ENCODE measurements around the gene OSBPL5. TPM values are rescaled to one million over a fixed set of nuclear protein-coding genes. Genes with fewer than 3 reads are reported as not detected.
A peak's percentile ranks its signal among the peaks of the same experiment; 100 is the strongest.

The OSBPL5 gene
- total and polyA plus RNA-seq, 10 donors = 5.1 to 91.2 (median 51.0) TPM

DNA sequence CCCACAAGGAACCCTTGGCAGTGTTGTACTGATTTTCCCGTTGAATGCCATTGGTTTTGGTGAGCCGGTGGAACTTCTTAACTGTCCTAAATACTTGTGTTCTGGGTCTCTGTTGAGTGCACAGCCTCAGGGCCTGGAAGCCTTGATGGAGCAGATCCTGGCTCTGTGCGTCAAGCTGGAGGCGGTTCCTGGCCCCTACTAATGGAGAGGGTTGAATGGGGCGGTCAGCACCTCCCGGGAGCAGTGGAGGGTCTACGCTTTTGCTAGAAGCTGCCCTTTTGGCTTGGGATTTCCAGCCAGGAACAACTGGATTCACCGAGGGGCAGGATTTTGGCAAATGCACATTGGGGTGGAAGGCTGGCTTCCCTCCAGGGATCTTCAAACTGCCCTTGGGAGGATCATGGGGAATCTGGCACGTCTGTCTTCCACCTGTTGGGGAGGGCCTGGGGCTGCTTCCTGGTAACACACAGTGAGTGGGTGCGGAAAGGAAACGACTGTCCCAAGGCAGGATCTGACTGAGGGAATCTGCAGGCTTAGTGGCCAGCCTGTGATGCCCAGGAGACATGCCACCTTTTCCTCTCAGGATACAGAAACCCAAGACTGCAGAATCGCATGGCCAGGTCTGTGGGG, 6.9 kb upstream of the OSBPL5 start:
- DNase-seq = peak; percentile 58
- H3K27me3 ChIP-seq (replicated peaks in 1 of 7) = peaks cover 0 to 46% (median 0%) of the 10 kb centered on the region in 7 donors
- H3K9me3 ChIP-seq = peaks cover 0 to 16% (median 13%) of the 10 kb centered on the region in 8 donors
- peaks cover 0 to 28% (median 13%) of the 10 kb centered on the region in 6 donors for H3K4me1 ChIP-seq
- peak overlapping the region in 2 of 8 donors; percentile 22 to 26 for H3K27ac ChIP-seq
- H3K36me3 ChIP-seq = no peaks in the 10 kb centered on the region
- intact Hi-C loops (cut with DNase I; ENCODE audit: low total_unique reads) = no loop called here
- WGBS, 5 donors = 66 to 77% (median 73%) methylated on average over 12 of the region's 12 CpGs
- H3K4me3 ChIP-seq = no peak overlapping the region
- TF ChIP-seq, protein P1, sequence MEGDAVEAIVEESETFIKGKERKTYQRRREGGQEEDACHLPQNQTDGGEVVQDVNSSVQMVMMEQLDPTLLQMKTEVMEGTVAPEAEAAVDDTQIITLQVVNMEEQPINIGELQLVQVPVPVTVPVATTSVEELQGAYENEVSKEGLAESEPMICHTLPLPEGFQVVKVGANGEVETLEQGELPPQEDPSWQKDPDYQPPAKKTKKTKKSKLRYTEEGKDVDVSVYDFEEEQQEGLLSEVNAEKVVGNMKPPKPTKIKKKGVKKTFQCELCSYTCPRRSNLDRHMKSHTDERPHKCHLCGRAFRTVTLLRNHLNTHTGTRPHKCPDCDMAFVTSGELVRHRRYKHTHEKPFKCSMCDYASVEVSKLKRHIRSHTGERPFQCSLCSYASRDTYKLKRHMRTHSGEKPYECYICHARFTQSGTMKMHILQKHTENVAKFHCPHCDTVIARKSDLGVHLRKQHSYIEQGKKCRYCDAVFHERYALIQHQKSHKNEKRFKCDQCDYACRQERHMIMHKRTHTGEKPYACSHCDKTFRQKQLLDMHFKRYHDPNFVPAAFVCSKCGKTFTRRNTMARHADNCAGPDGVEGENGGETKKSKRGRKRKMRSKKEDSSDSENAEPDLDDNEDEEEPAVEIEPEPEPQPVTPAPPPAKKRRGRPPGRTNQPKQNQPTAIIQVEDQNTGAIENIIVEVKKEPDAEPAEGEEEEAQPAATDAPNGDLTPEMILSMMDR (IDR thresholded peaks at IDR 0.05 in 8 of 11, conservative IDR thresholded peaks at IDR 0.05 in 3 of 11) = no peak
- TF ChIP-seq POLR2AphosphoS5 (IDR thresholded peaks at IDR 0.05) = peak in 1 of 3 donors; percentile 46

DNA sequence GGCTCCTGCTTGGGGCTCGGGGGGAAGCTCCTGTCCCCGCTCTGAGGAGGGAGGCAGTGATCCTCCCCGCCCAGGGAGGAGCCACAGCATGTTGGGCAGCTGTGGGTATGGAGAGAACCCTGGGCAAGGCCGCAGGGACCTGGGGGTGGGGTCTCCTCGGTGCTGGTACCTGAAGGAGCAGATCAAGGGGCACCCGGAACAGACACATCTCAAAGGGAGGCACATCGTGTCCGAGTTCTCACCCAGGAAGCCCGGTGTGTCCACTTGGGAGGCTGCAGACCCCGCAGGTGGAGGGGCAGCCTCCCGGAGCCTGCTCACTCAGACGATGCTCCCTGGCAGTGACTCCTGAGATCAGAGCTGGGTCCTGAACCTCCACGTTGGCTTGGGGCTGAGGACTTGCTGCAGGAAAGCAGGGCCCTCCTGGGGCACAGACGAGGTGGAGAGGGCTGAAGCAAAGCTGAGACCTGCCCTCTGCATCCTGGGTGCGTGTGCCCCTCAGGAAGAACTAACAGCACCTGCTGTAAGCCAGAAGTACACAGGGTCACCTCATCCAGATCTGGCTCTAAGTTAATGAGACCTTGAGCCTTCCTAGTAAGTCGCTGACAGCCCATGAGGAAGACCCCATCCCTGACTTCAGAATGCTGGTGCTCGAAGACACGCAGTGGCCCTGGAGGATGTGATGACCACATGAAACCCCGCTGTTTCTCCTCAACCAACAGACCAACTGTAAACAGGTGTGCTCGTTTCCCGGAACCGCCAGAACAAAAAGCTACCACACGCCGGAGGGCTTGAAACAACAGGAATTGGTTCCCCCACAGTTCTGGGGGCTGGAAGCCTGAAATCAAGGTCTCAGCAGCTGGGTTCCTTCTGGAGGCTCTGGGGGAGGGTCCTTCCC, 5.9 kb upstream of the OSBPL5 start:
- Histone ChIP-seq H3K9me3 (peaks cover 0 to 5% (median 2%) of the 10 kb centered on the region in 8 donors), H3K4me1 (peaks cover 0 to 38% (median 14%) of the 10 kb centered on the region in 6 donors), H3K4me3 (no peak overlapping the region), H3K36me3 (no peaks in the 10 kb centered on the region), H3K27ac (peak overlapping the region in 1 of 8 donors; percentile 22), H3K27me3 (replicated peaks in 1 of 7) (peaks cover 0 to 56% (median 0%) of the 10 kb centered on the region in 7 donors)
- no peak for TF ChIP-seq POLR2A (IDR thresholded peaks at IDR 0.05)
- TF ChIP-seq, protein P1 (IDR thresholded peaks at IDR 0.05 in 8 of 11, conservative IDR thresholded peaks at IDR 0.05 in 3 of 11) = no peak
- TF ChIP-seq POLR2AphosphoS5 (IDR thresholded peaks at IDR 0.05) = no peak
- intact Hi-C loops (cut with DNase I; ENCODE audit: low total_unique reads) = no loop called here
- DNase-seq = peak; percentile 64
- WGBS, 5 donors = 78 to 85% (median 81%) methylated on average over 13 to 24 of the region's 24 CpGs

DNA sequence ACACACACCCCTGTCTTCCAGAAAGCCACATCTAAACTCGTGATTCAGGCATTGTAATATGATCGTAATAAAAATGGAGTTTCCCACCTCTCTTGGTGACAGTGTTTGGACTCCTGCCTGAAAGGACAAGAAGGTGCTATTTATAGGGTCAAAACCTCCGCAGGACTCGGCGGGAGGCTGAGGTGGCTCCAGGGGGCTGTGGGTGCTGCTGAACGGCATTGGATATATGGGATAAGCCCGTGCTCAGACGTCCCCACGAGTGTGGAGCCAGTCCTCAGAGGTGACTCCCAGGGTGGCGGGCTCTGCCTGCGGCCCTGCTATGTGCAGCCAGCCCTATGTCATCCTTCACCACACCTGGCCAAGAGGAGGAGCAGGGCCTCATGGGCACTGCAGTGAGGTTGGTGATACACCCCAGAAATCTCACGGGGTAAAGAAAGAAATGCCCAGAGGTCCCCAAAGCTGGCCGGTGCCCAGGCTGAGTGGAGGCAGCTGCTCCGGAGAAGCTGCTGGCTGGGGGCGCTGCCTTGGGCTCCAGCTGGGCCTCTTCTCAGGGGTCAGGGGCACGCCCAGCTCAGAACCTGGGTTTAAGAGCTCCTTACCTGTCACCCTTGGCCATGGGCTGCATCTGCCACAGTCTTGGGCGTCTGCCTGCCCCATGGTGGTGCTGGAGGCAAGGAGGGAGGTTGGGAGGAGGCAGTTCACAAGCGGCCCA, 5.1 kb upstream of the OSBPL5 start:
- WGBS, 5 donors = 57 to 81% (median 68%) methylated on average over 12 to 18 of the region's 18 CpGs
- Histone ChIP-seq H3K4me3 (no peak overlapping the region), H3K4me1 (peaks cover 0 to 47% (median 22%) of the 10 kb centered on the region in 6 donors), H3K36me3 (no peaks in the 10 kb centered on the region), H3K27ac (peak overlapping the region in 2 of 8 donors; percentile 38 to 50), H3K27me3 (replicated peaks in 1 of 7) (peaks cover 0 to 63% (median 0%) of the 10 kb centered on the region in 7 donors), H3K9me3 (no peaks in the 10 kb centered on the region)
- DNase-seq = peak; percentile 56
- TF ChIP-seq POLR2A (IDR thresholded peaks at IDR 0.05) = no peak
- TF ChIP-seq, protein P1 (IDR thresholded peaks at IDR 0.05 in 8 of 11, conservative IDR thresholded peaks at IDR 0.05 in 3 of 11) = no peak
- TF ChIP-seq POLR2AphosphoS5 (IDR thresholded peaks at IDR 0.05) = no peak
- intact Hi-C loops (cut with DNase I; ENCODE audit: low total_unique reads) = no loop called here
